Aorta (tissue), 5 donors: ENCODE measurements around the gene HEPACAM. TPM values are rescaled to one million over a fixed set of nuclear protein-coding genes. Genes with fewer than 3 reads are reported as not detected.

Experiments
- ATAC-seq: fragments of 200-7000 bp; cut with Tn5 transposase; one replicate; pipeline ENCODE4 v1.9.1; 2022; ENCODE audit warnings: moderate library complexity; ENCODE audit not compliant: low FRiP score
- DNase-seq, 2 donors: peaks; one replicate each; pipeline ENCODE4 v3.0.0-alpha.2; 2020
- H3K27ac ChIP-seq, 2 donors: one replicate each; pipeline ENCODE4 v1.5.1; 2013; ENCODE audit warnings: low read length in 2 of 2, mild to moderate bottlenecking in 2 of 2, moderate library complexity in 2 of 2, control low read depth in 1 of 2, inconsistent platforms in 1 of 2, low read depth in 1 of 2
- H3K27me3 ChIP-seq, 2 donors: one replicate each; pipeline ENCODE4 v1.6.1; 2013; ENCODE audit warnings: control low read depth in 1 of 2, low read length in 1 of 2, mild to moderate bottlenecking in 1 of 2, moderate library complexity in 1 of 2; ENCODE audit not compliant: insufficient read depth in 2 of 2, control insufficient read depth in 1 of 2
- H3K36me3 ChIP-seq, 2 donors: one replicate each; pipeline ENCODE4 v1.6.1; 2013; ENCODE audit warnings: control low read depth in 1 of 2, low read length in 1 of 2, mild to moderate bottlenecking in 1 of 2; ENCODE audit not compliant: insufficient read depth in 2 of 2, control insufficient read depth in 1 of 2
- H3K4me1 ChIP-seq, 2 donors: one replicate each; pipeline ENCODE4 v1.6.1; 2013; ENCODE audit warnings: low read length in 2 of 2, control low read depth in 1 of 2, mild to moderate bottlenecking in 1 of 2, moderate library complexity in 1 of 2; ENCODE audit not compliant: insufficient read depth in 2 of 2, control insufficient read depth in 1 of 2
- H3K4me3 ChIP-seq, 2 donors: one replicate each; pipeline ENCODE4 v1.5.1; 2013; ENCODE audit warnings: low read length in 2 of 2, control low read depth in 1 of 2, mild to moderate bottlenecking in 1 of 2
- H3K9me3 ChIP-seq: one replicate; pipeline ENCODE4 v1.6.1; 2013; ENCODE audit warnings: mild to moderate bottlenecking, low read length; ENCODE audit not compliant: control insufficient read depth
- WGBS, 2 donors: extraction: QIAGEN DNeasy Blood & Tissue Kit; methylation state at CpG; one replicate each; pipeline ENCODE4 v1.1.7; 2013; 5-methylcytosine and 5-hydroxymethylcytosine counted together
- intact Hi-C, 2 donors: fragments of 100-400 bp; cut with DNase I; formaldehyde crosslinking; loops; one replicate each; pipeline versions ENCODE4 v1.14.2 to v1.15.0; 2022
- polyA plus RNA-seq, 2 donors: library from polyadenylated mRNA; stranded (reverse); fragments of 200-250 nt; gene quantifications; one replicate each; pipeline ENCODE4 v1.2.3, GENCODE V29; 2013
- total RNA-seq, 2 donors: library from RNA; stranded (reverse); fragmentation: NEBNext Ultra II Directional; extraction: Animal tissue kit (Norgen Biotek cat#: 25700); gene quantifications; one replicate each; pipeline ENCODE4 v1.2.1, GENCODE V29; 2021
- donor health status: healthy with polysubstance abuse.
- donor health status: Bipolar disorder and iron deficiency.
- donor health status: DM: no; HTN: no; CAD: no.
- donor health status: DM: no; HTN: no; CAD: no.
- donor health status: DM: yes; HTN: yes; CAD: no.

Gene HEPACAM
- total and polyA plus RNA-seq, 4 donors, result 0.10 to 0.30 TPM; not detected in 2

DNA sequence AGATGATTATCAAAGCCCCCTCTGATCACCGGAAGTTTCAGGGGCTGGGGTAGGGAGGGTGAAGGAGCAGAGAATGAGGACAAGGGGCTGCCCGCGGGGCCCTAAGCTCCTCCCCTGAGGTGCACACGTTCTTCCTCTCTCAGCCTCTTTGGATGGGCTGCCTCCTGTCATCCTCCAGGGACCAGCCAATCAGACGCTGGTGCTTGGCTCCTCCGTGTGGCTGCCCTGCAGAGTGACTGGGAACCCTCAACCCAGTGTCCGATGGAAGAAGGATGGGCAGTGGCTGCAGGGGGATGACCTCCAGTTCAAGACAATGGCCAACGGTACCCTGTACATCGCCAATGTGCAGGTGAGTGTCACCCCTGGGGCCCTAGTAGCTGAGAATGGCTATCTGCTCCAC is 63.1 kb downstream of the HEPACAM start:
- H3K27ac ChIP-seq, result no peak overlapping the region
- no peak for DNase-seq
- H3K4me3 ChIP-seq, result no peak overlapping the region
- H3K4me1 ChIP-seq, result no peaks in the 10 kb centered on the region
- H3K36me3 ChIP-seq, result no peaks in the 10 kb centered on the region
- no peaks in the 10 kb centered on the region for H3K9me3 ChIP-seq
- intact Hi-C loops, result loop anchor here in 1 of 2 donors (10.0 kb wide), 1 partner anchor 458 kb away; no protein-coding TSS in a partner anchor
- WGBS, 2 donors, result 26 to 31% methylated on average over 9 of the region's 9 CpGs
- no peaks in the 10 kb centered on the region for H3K27me3 ChIP-seq
- ATAC-seq, result no peak

GRCh38 chr11:124872280-124872679 is 63.6 kb downstream of the HEPACAM start:
- DNase-seq, result no peak
- 33 to 35% methylated on average over 8 of the region's 8 CpGs for WGBS, 2 donors
- intact Hi-C loops, result loop anchor here in 1 of 2 donors (10.0 kb wide), 1 partner anchor 457 kb away; no protein-coding TSS in a partner anchor
- no peak overlapping the region for H3K4me3 ChIP-seq
- no peaks in the 10 kb centered on the region for H3K36me3 ChIP-seq
- no peak overlapping the region for H3K27ac ChIP-seq
- H3K27me3 ChIP-seq, result no peaks in the 10 kb centered on the region
- H3K9me3 ChIP-seq, result no peaks in the 10 kb centered on the region
- no peak for ATAC-seq
- H3K4me1 ChIP-seq, result no peaks in the 10 kb centered on the region

DNA sequence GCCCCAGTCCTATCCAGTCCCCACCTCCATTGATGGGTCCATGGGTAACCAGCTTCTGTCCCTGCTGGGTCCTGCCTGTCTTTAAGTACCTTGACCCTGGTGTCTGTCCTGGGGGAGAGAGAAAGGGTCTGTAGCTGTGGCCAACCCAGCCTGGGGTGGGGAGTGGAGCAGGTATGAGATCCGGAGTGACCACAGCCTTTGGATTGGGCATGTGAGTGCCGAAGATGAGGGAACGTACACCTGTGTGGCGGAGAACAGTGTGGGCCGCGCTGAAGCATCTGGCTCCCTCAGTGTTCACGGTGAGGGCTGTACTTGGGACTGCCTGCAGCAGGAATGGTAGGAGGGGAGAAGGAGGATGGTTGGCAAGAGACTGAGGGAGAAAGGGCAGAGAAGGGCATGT is 65.4 kb downstream of the HEPACAM start:
- no peaks in the 10 kb centered on the region for H3K27me3 ChIP-seq
- no peaks in the 10 kb centered on the region for H3K36me3 ChIP-seq
- no peaks in the 10 kb centered on the region for H3K4me1 ChIP-seq
- no peaks in the 10 kb centered on the region for H3K9me3 ChIP-seq
- WGBS, 2 donors, result 40 to 53% methylated on average over 7 of the region's 7 CpGs
- no peak overlapping the region for H3K4me3 ChIP-seq
- intact Hi-C loops, result loop anchor here in 1 of 2 donors (10.0 kb wide), 1 partner anchor 456 kb away; no protein-coding TSS in a partner anchor
- no peak for DNase-seq
- H3K27ac ChIP-seq, result no peak overlapping the region
- no peak for ATAC-seq

DNA sequence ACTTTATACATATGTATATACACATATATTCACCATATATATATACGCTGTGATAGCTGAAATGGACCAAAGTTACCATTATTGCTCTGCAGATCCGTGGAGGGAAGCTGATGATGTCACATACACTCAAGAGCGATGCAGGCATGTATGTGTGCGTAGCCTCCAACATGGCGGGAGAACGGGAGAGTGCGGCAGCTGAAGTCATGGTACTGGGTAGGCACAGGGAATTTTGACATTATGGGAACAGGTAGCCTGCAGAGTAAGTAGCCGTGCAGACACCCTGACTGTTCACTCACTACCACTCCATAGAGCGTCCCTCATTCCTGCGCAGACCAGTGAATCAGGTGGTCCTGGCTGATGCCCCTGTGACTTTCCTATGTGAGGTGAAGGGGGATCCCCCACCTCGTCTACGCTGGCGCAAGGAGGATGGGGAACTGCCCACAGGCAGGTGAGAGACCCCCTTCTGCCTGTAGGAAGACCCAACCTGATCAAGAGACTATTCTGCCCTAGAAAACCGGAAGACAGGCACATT is 65.9 kb downstream of the HEPACAM start:
- H3K4me1 ChIP-seq, result no peaks in the 10 kb centered on the region
- 46 to 49% methylated on average over 14 of the region's 14 CpGs for WGBS, 2 donors
- H3K36me3 ChIP-seq, result no peaks in the 10 kb centered on the region
- intact Hi-C loops, result loop anchor here in 1 of 2 donors (10.0 kb wide), 1 partner anchor 455 kb away; no protein-coding TSS in a partner anchor
- no peak overlapping the region for H3K27ac ChIP-seq
- no peak for DNase-seq
- H3K4me3 ChIP-seq, result no peak overlapping the region
- no peak for ATAC-seq
- no peaks in the 10 kb centered on the region for H3K9me3 ChIP-seq
- no peaks in the 10 kb centered on the region for H3K27me3 ChIP-seq

GRCh38 chr11:124869331-124869730 is 66.5 kb downstream of the HEPACAM start:
- Histone ChIP-seq H3K9me3 (no peaks in the 10 kb centered on the region), H3K4me3 (no peak overlapping the region), H3K36me3 (no peaks in the 10 kb centered on the region), H3K27me3 (no peaks in the 10 kb centered on the region), H3K4me1 (no peaks in the 10 kb centered on the region), H3K27ac (no peak overlapping the region)
- no peak for DNase-seq
- intact Hi-C loops, result no loop called here
- no peak for ATAC-seq
- WGBS, 2 donors, result 3% methylated on average over 16 of the region's 16 CpGs

Other genes starting within 250 kb of the HEPACAM start
- 10 to 100 TPM; 33.2 to 41.1 TPM for gene NRGN, start 196.1 kb downstream of the HEPACAM start, total RNA-seq
- gene NRGN, start 196.1 kb downstream of the HEPACAM start, polyA plus RNA-seq, result 10 to 100 TPM; 15.4 to 38.5 TPM
- 1 to 10 TPM; 3.8 to 6.9 TPM for gene VSIG2, start 183.8 kb downstream of the HEPACAM start, total RNA-seq
- gene VSIG2, start 183.8 kb downstream of the HEPACAM start, polyA plus RNA-seq, result 1 to 10 TPM; 1.9 to 3.1 TPM
- 100 to 1,000 TPM in 1 of 2 donors, 10 to 100 TPM in 1; 95.1 to 182 TPM for gene ESAM, start 173.8 kb downstream of the HEPACAM start, total RNA-seq
- gene ESAM, start 173.8 kb downstream of the HEPACAM start, polyA plus RNA-seq, result 100 to 1,000 TPM in 1 of 2 donors, 10 to 100 TPM in 1; 33.2 to 110 TPM
- gene MSANTD2, start 135.6 kb downstream of the HEPACAM start, total RNA-seq, result 10 to 100 TPM; 21.5 to 23.6 TPM
- gene MSANTD2, start 135.6 kb downstream of the HEPACAM start, polyA plus RNA-seq, result 10 to 100 TPM in 1 of 2 donors, 1 to 10 TPM in 1; 6.3 to 18.0 TPM
- 10 to 100 TPM; 15.7 to 63.0 TPM for gene ROBO3, start 70.6 kb downstream of the HEPACAM start, total RNA-seq
- gene ROBO3, start 70.6 kb downstream of the HEPACAM start, polyA plus RNA-seq, result 10 to 100 TPM in 1 of 2 donors, 1 to 10 TPM in 1; 2.1 to 19.7 TPM
- gene ROBO4, start 38.2 kb downstream of the HEPACAM start, total RNA-seq, result 10 to 100 TPM; 19.7 to 41.9 TPM
- 1 to 10 TPM; 2.4 to 2.8 TPM for gene ROBO4, start 38.2 kb downstream of the HEPACAM start, polyA plus RNA-seq
- gene HEPN1, start 16.8 kb downstream of the HEPACAM start, total RNA-seq, result under 1 TPM in 1 of 2 donors, not detected in 1; 0.51 TPM
- not detected for gene HEPN1, start 16.8 kb downstream of the HEPACAM start, polyA plus RNA-seq
- 1 to 10 TPM in 1 of 2 donors, under 1 TPM in 1; 0.97 to 1.5 TPM for gene CCDC15, start 18.2 kb upstream of the HEPACAM start, total RNA-seq
- under 1 TPM; 0.13 to 0.61 TPM for gene CCDC15, start 18.2 kb upstream of the HEPACAM start, polyA plus RNA-seq
- gene SLC37A2, start 127.3 kb upstream of the HEPACAM start, total RNA-seq, result 10 to 100 TPM in 1 of 2 donors, 1 to 10 TPM in 1; 9.1 to 11.8 TPM
- gene SLC37A2, start 127.3 kb upstream of the HEPACAM start, polyA plus RNA-seq, result 1 to 10 TPM in 1 of 2 donors, under 1 TPM in 1; 0.72 to 6.8 TPM
- 10 to 100 TPM in 1 of 2 donors, 1 to 10 TPM in 1; 9.9 to 16.9 TPM for gene TMEM218, start 175.6 kb upstream of the HEPACAM start, total RNA-seq
- gene TMEM218, start 175.6 kb upstream of the HEPACAM start, polyA plus RNA-seq, result 10 to 100 TPM; 31.9 to 34.7 TPM
- 10 to 100 TPM in 1 of 2 donors, 1 to 10 TPM in 1; 7.7 to 19.8 TPM for gene PKNOX2, start 228.7 kb upstream of the HEPACAM start, total RNA-seq
- 1 to 10 TPM; 1.8 to 3.9 TPM for gene PKNOX2, start 228.7 kb upstream of the HEPACAM start, polyA plus RNA-seq